ENCODE measurements around the gene BEST2. TPM values are rescaled to one million over a fixed set of nuclear protein-coding genes. Genes with fewer than 3 reads are reported as not detected.
"Not testable (repeated sequence)": the region's sequence is repeated elsewhere in the genome, so short reads cannot be mapped to it uniquely, and the experiment has no call there.

Gene BEST2
- total and polyA plus RNA-seq, 4 experiments from 2014 or later: not detected

GRCh38 chr19:12712077-12712476, 39.5 kb upstream of the BEST2 start:
- intact Hi-C loops (cut with micrococcal nuclease); H3K27me3 ChIP-seq (ENCODE audit: insufficient read depth, low read length); CTCF ChIA-PET (ENCODE audit: partially characterized antibody); POLR2A ChIA-PET (ENCODE audit: partially characterized antibody); H3K9me3 ChIP-seq (ENCODE audit: control insufficient read depth in 1 of 2, low read length in 2 of 2); H3K27ac Mint-ChIP-seq; H3K4me1 ChIP-seq (ENCODE audit: insufficient read depth, low read length); H3K9me3 Mint-ChIP-seq; H3K4me1 Mint-ChIP-seq; H3K4me3 Mint-ChIP-seq; H3K27ac ChIP-seq (ENCODE audit: low read depth, low read length); H3K4me3 ChIP-seq (ENCODE audit: low read length in 2 of 2); H3K27me3 Mint-ChIP-seq: not testable (repeated sequence)
- peaks cover 45% of the 10 kb centered on the region for H3K36me3 ChIP-seq (ENCODE audit: insufficient read depth, low read length)
- peak in 1 of 5 donors; percentile 61 for DNase-seq
- H3K36me3 Mint-ChIP-seq: peaks cover 26 to 48% of the 10 kb centered on the region in 2 donors

GRCh38 chr19:12713304-12713703, 38.3 kb upstream of the BEST2 start:
- H3K36me3 ChIP-seq (ENCODE audit: insufficient read depth, low read length): peaks cover 45% of the 10 kb centered on the region
- CTCF ChIA-PET (ENCODE audit: partially characterized antibody): interaction anchor here (1.0 to 12.0 kb wide), 2 partner anchors 44 to 135 kb away, joined by 3 to 126 read pairs; no protein-coding TSS in a partner anchor
- H3K27ac ChIP-seq (ENCODE audit: low read depth, low read length); H3K4me1 ChIP-seq (ENCODE audit: insufficient read depth, low read length); intact Hi-C loops (cut with micrococcal nuclease); H3K27me3 Mint-ChIP-seq; H3K9me3 ChIP-seq (ENCODE audit: control insufficient read depth in 1 of 2, low read length in 2 of 2); H3K4me1 Mint-ChIP-seq; H3K4me3 Mint-ChIP-seq; H3K4me3 ChIP-seq (ENCODE audit: low read length in 2 of 2); H3K9me3 Mint-ChIP-seq; H3K27me3 ChIP-seq (ENCODE audit: insufficient read depth, low read length); H3K27ac Mint-ChIP-seq; DNase-seq: not testable (repeated sequence)
- peaks cover 26 to 45% of the 10 kb centered on the region in 2 donors for H3K36me3 Mint-ChIP-seq
- POLR2A ChIA-PET (ENCODE audit: partially characterized antibody): interaction anchor here (0.7 kb wide), 1 partner anchor 9 kb away, joined by 3 read pairs; no protein-coding TSS in a partner anchor

GRCh38 chr19:12715102-12715501, 36.5 kb upstream of the BEST2 start:
- Mint-ChIP-seq H3K4me3 (no peak overlapping the region), H3K36me3 (peaks cover 32 to 45% of the 10 kb centered on the region in 2 donors), H3K9me3 (no peaks in the 10 kb centered on the region), H3K4me1 (peaks cover 4 to 16% (median 6%) of the 10 kb centered on the region in 4 donors), H3K27me3 (no peaks in the 10 kb centered on the region), H3K27ac (no peak overlapping the region)
- no peaks in the 10 kb centered on the region for H3K9me3 ChIP-seq (ENCODE audit: control insufficient read depth in 1 of 2, low read length in 2 of 2)
- H3K4me1 ChIP-seq (ENCODE audit: insufficient read depth, low read length): no peaks in the 10 kb centered on the region
- H3K36me3 ChIP-seq (ENCODE audit: insufficient read depth, low read length): peaks cover 42% of the 10 kb centered on the region
- CTCF ChIA-PET (ENCODE audit: partially characterized antibody): interaction anchor here (2.2 to 12.0 kb wide), 3 partner anchors 42 to 81 kb away, joined by 7 to 126 read pairs (median 13); no protein-coding TSS in a partner anchor
- POLR2A ChIA-PET (ENCODE audit: partially characterized antibody): no interaction called here
- H3K27ac ChIP-seq (ENCODE audit: low read depth, low read length): no peak overlapping the region
- H3K4me3 ChIP-seq (ENCODE audit: low read length in 2 of 2): no peak overlapping the region
- intact Hi-C loops (cut with micrococcal nuclease): no loop called here
- no peak for DNase-seq
- no peaks in the 10 kb centered on the region for H3K27me3 ChIP-seq (ENCODE audit: insufficient read depth, low read length)

GRCh38 chr19:12715929-12716328, 35.7 kb upstream of the BEST2 start:
- Mint-ChIP-seq H3K4me3 (no peak overlapping the region), H3K4me1 (peaks cover 9 to 23% (median 11%) of the 10 kb centered on the region in 4 donors), H3K27ac (peak overlapping the region in 1 of 7 donors; percentile 18), H3K9me3 (no peaks in the 10 kb centered on the region), H3K36me3 (peaks cover 27 to 37% of the 10 kb centered on the region in 2 donors), H3K27me3 (no peaks in the 10 kb centered on the region)
- POLR2A ChIA-PET (ENCODE audit: partially characterized antibody): no interaction called here
- Histone ChIP-seq H3K9me3 (ENCODE audit: control insufficient read depth in 1 of 2, low read length in 2 of 2) (no peaks in the 10 kb centered on the region), H3K36me3 (ENCODE audit: insufficient read depth, low read length) (peaks cover 35% of the 10 kb centered on the region), H3K4me3 (ENCODE audit: low read length in 2 of 2) (no peak overlapping the region), H3K27ac (ENCODE audit: low read depth, low read length) (no peak overlapping the region), H3K4me1 (ENCODE audit: insufficient read depth, low read length) (peaks cover 6% of the 10 kb centered on the region), H3K27me3 (ENCODE audit: insufficient read depth, low read length) (no peaks in the 10 kb centered on the region)
- intact Hi-C loops (cut with micrococcal nuclease): no loop called here
- DNase-seq: no peak
- CTCF ChIA-PET (ENCODE audit: partially characterized antibody): interaction anchor here (2.2 to 12.0 kb wide), 4 partner anchors 42 to 132 kb away, joined by 7 to 126 read pairs (median 12); no protein-coding TSS in a partner anchor

GRCh38 chr19:12720296-12720695, 31.3 kb upstream of the BEST2 start:
- Histone ChIP-seq H3K36me3 (ENCODE audit: insufficient read depth, low read length) (peaks cover 17% of the 10 kb centered on the region), H3K4me3 (ENCODE audit: low read length in 2 of 2) (peak overlapping the region in 1 of 2 donors; percentile 17), H3K27ac (ENCODE audit: low read depth, low read length) (peak overlapping the region; percentile 73), H3K4me1 (ENCODE audit: insufficient read depth, low read length) (peaks cover 30% of the 10 kb centered on the region), H3K9me3 (ENCODE audit: control insufficient read depth in 1 of 2, low read length in 2 of 2) (no peaks in the 10 kb centered on the region), H3K27me3 (ENCODE audit: insufficient read depth, low read length) (no peaks in the 10 kb centered on the region)
- peak overlapping the region; percentile 68 to 88 (median 86) for H3K4me3 Mint-ChIP-seq
- peaks cover 0 to 4% (median 0%) of the 10 kb centered on the region in 8 donors for H3K9me3 Mint-ChIP-seq
- peaks cover 13 to 32% of the 10 kb centered on the region in 2 donors for H3K36me3 Mint-ChIP-seq
- intact Hi-C loops (cut with micrococcal nuclease): loop anchor here (5.0 kb wide), 1 partner anchor 38 kb away; the partner anchor contains the start of gene DHPS
- H3K27me3 Mint-ChIP-seq: peaks cover 0 to 1% of the 10 kb centered on the region in 2 donors
- peaks cover 23 to 52% (median 36%) of the 10 kb centered on the region in 4 donors for H3K4me1 Mint-ChIP-seq
- DNase-seq: no peak
- H3K27ac Mint-ChIP-seq: peak overlapping the region; percentile 9 to 98 (median 89)
- POLR2A ChIA-PET (ENCODE audit: partially characterized antibody): interaction anchor here (0.6 to 5.9 kb wide), 7 partner anchors 12 to 156 kb away, joined by 3 to 135 read pairs (median 26); partner anchors contain the start of genes FBXW9, GET3, JUNB and TRIR
- CTCF ChIA-PET (ENCODE audit: partially characterized antibody): interaction anchor here (0.9 to 12.0 kb wide), 3 partner anchors 14 to 76 kb away, joined by 3 to 126 read pairs (median 5); partner anchors contain the start of gene TRIR

GRCh38 chr19:12720851-12721655, 30.5 kb upstream of the BEST2 start:
- intact Hi-C loops (cut with micrococcal nuclease): loop anchor here (5.0 kb wide), 1 partner anchor 39 kb away; the partner anchor contains the start of gene DHPS
- peak overlapping the region; percentile 89 to 98 (median 92) for H3K27ac Mint-ChIP-seq
- Histone ChIP-seq H3K4me1 (ENCODE audit: insufficient read depth, low read length) (peaks cover 30% of the 10 kb centered on the region), H3K4me3 (ENCODE audit: low read length in 2 of 2) (peak overlapping the region; percentile 61 to 78), H3K27me3 (ENCODE audit: insufficient read depth, low read length) (no peaks in the 10 kb centered on the region), H3K27ac (ENCODE audit: low read depth, low read length) (peak overlapping the region; percentile 73), H3K36me3 (ENCODE audit: insufficient read depth, low read length) (peaks cover 12% of the 10 kb centered on the region), H3K9me3 (ENCODE audit: control insufficient read depth in 1 of 2, low read length in 2 of 2) (no peaks in the 10 kb centered on the region)
- peaks cover 10 to 28% of the 10 kb centered on the region in 2 donors for H3K36me3 Mint-ChIP-seq
- CTCF ChIA-PET (ENCODE audit: partially characterized antibody): interaction anchor here (1.7 to 12.0 kb wide), 4 partner anchors 12 to 49 kb away, joined by 6 to 126 read pairs (median 14); partner anchors contain the start of gene TRIR
- H3K4me1 Mint-ChIP-seq: peaks cover 23 to 52% (median 36%) of the 10 kb centered on the region in 4 donors
- peaks cover 0 to 1% of the 10 kb centered on the region in 2 donors for H3K27me3 Mint-ChIP-seq
- H3K4me3 Mint-ChIP-seq: peak overlapping the region; percentile 89 to 98 (median 94)
- peaks cover 0 to 4% (median 0%) of the 10 kb centered on the region in 8 donors for H3K9me3 Mint-ChIP-seq
- POLR2A ChIA-PET (ENCODE audit: partially characterized antibody): interaction anchor here (0.6 to 5.9 kb wide), 12 partner anchors 11 to 226 kb away, joined by 3 to 135 read pairs (median 4); partner anchors contain the start of genes DHPS, FBXW9, GET3 and JUNB
- DNase-seq: no peak
